HepG2 (cell line): Measurements from ENCODE around the gene EXOSC6. TPM values are rescaled to one million over a fixed set of nuclear protein-coding genes. Genes with fewer than 3 reads are reported as not detected.
"Not testable (repeated sequence)": the region's sequence is repeated elsewhere in the genome, so short reads cannot be mapped to it uniquely, and the experiment has no call there.

ENCODE experiments used
- ATAC-seq: fragments of 200-7000 bp; cut with Tn5 transposase; 3 replicates; pipeline ENCODE4 v1.9.1; 2020; ENCODE audit warnings: mild to moderate bottlenecking, moderate library complexity
- BruUV-seq: library from RNA; stranded (reverse); fragments of 400-500 nt; replicated peaks from 2 replicates; lab custom pipeline; 2021; lab: Mats Ljungman, UMichigan
- CTCF ChIA-PET: fragments of 300-600 bp; formaldehyde crosslinking; extraction: SDS; loops from one replicate; lab custom pipeline; 2021; ENCODE audit warnings: low total read pairs, inconsistent platforms, low intra/inter-chr PET ratio; lab: Yijun Ruan, JAX
- POLR2A ChIA-PET: fragments of 350-600 bp; sonication (Branson Sonifier 250); formaldehyde crosslinking; loops from one replicate; lab custom pipeline; 2020; ENCODE audit warnings: antibody characterized with exemption, inconsistent platforms; lab: Yijun Ruan, JAX
- DNase-seq: peaks from one replicate; pipeline ENCODE4 v3.0.0-alpha.2; 2015; ENCODE audit warnings: low spot score
- FAIRE-seq: peaks from 3 replicates; lab custom pipeline; 2011; peaks lifted over from hg19 to GRCh38; lab: Jason Lieb, UNC
- H2AFZ ChIP-seq: one replicate; pipeline ENCODE4 v1.6.1; 2011; ENCODE audit warnings: low read length, inconsistent platforms
- H3K27ac ChIP-seq: fragments of 300-600 bp; 3 replicates; pipeline ENCODE4 v1.8.0; 2011; ENCODE audit warnings: mixed run types, mild to moderate bottlenecking, mixed read lengths, low read length, inconsistent platforms; ENCODE audit not compliant: insufficient read depth; ENCODE audit errors: extremely low read length
- H3K27me3 ChIP-seq, 2 experiments: fragments of 200-600 bp in 1 of 2; 2 replicates in 1 of 2; 3 replicates in 1 of 2; pipeline versions ENCODE4 v1.6.0 to v1.8.0; 2011; ENCODE audit warnings: low read length in 2 of 2, mild to moderate bottlenecking in 2 of 2, moderate library complexity in 2 of 2, inconsistent platforms in 1 of 2; ENCODE audit not compliant: insufficient read depth in 2 of 2, control insufficient read depth in 1 of 2
- H3K36me3 ChIP-seq, 2 experiments: fragments of 200-600 bp in 1 of 2; replicated peaks in 1 of 2; 2 replicates in 1 of 2; 3 replicates in 1 of 2; pipeline versions ENCODE4 v1.5.1 to v1.8.0; 2011; ENCODE audit warnings: low read length in 2 of 2, inconsistent platforms in 1 of 2; ENCODE audit not compliant: insufficient read depth in 2 of 2, control insufficient read depth in 1 of 2
- H3K4me1 ChIP-seq: 2 replicates; pipeline ENCODE4 v1.5.1; 2012; ENCODE audit warnings: low read length, inconsistent platforms; ENCODE audit not compliant: insufficient read depth
- H3K4me2 ChIP-seq: 2 replicates; pipeline ENCODE4 v1.6.0; 2011; ENCODE audit warnings: low read depth, low read length, inconsistent platforms
- H3K4me3 ChIP-seq, 3 experiments: fragments of 200-600 bp in 1 of 3; sonication (generic), shearing (Covaris generic) in 1 of 3; replicated peaks in 1 of 3; 2 replicates each; pipeline ENCODE4 v1.5.1; 2011 to 2016; ENCODE audit warnings: low read length in 3 of 3, inconsistent platforms in 2 of 3, low read depth in 2 of 3, mild to moderate bottlenecking in 2 of 3, control low read depth in 1 of 3, mixed read lengths in 1 of 3; ENCODE audit not compliant: insufficient read depth in 1 of 3
- H3K79me2 ChIP-seq: one replicate; pipeline ENCODE4 v1.6.1; 2011; ENCODE audit warnings: low read length, inconsistent platforms; ENCODE audit not compliant: insufficient read depth
- H3K9ac ChIP-seq: 2 replicates; pipeline ENCODE4 v1.6.0; 2011; ENCODE audit warnings: mild to moderate bottlenecking, low read depth, low read length, inconsistent platforms; ENCODE audit not compliant: insufficient read depth
- H3K9me3 ChIP-seq: 2 replicates; pipeline ENCODE4 v1.5.1; 2012; ENCODE audit warnings: mild to moderate bottlenecking, low read length
- H4K20me1 ChIP-seq: 2 replicates; pipeline ENCODE4 v1.6.0; 2011; ENCODE audit warnings: inconsistent platforms, mild to moderate bottlenecking, low read length, moderate library complexity; ENCODE audit not compliant: insufficient read depth
- HNRNPK ChIP-seq: fragments of 200-400 bp; formaldehyde crosslinking; IDR thresholded peaks from 2 replicates; pipeline ENCODE4 v1.6.1; 2018; ENCODE audit warnings: low read length, low read depth, moderate library complexity, mild to moderate bottlenecking; ENCODE audit not compliant: poor library complexity, severe bottlenecking
- WGBS: methylation state at CpG from one replicate; pipeline ENCODE4 v1.1.6; 2017; ENCODE audit warnings: low lambda C conversion rate; 5-methylcytosine and 5-hydroxymethylcytosine counted together
- in situ Hi-C: cut with HindIII; loops from 2 replicates; pipeline ENCODE4 v1.10.0; 2017; ENCODE audit warnings: low pct_unique_long_range_greater_than_20kb; ENCODE audit not compliant: extremely low pct_ligation_motif_present
- intact Hi-C: fragments of 100-400 bp; cut with micrococcal nuclease; formaldehyde crosslinking; loops from one replicate; pipeline ENCODE4 v1.10.0; 2022; ENCODE audit not compliant: unreplicated experiment
- polyA plus RNA-seq, 8 experiments: library from polyadenylated mRNA; depleted of rRNA in 3 of 8; stranded (reverse) in 7 of 8; unstranded in 1 of 8; fragments of >200 nt; fragmentation: Illumina TruSeq in 4 of 8; extraction: Trizol in 4 of 8; gene quantifications; 2 replicates each; pipeline versions ENCODE4 v1.2.1 to v1.2.3, GENCODE V29; 2011 to 2016; ENCODE audit warnings: low read depth in 4 of 8, missing spikeins in 1 of 8, mixed read lengths in 1 of 8; ENCODE audit not compliant: insufficient read depth in 1 of 8
- total RNA-seq, 5 experiments: library from RNA; depleted of rRNA; stranded (reverse); fragments of >200 nt; fragmentation: Illumina TruSeq; extraction: Trizol; gene quantifications; 2 replicates each; pipeline ENCODE4 v1.2.3, GENCODE V29; 2016; ENCODE audit warnings: low read depth in 1 of 5
- TF ChIP-seq, protein P1 (sequence below): sonication (generic); formaldehyde crosslinking; IDR thresholded peaks from 2 replicates; pipeline ENCODE4 v1.4.0; 2020; ENCODE audit warnings: missing genetic modification reagents

The EXOSC6 gene
- total and polyA plus RNA-seq, 2 of the 13 experiments (the other 11 are each of a cell fraction or from before 2014, with no cell fraction given) = 13.1 to 39.9 TPM

- H2AFZ ChIP-seq, H3K9ac ChIP-seq, H3K27me3 ChIP-seq, H3K36me3 ChIP-seq, intact Hi-C loops, H3K79me2 ChIP-seq, ATAC-seq, POLR2A ChIA-PET, H4K20me1 ChIP-seq, H3K27ac ChIP-seq, BruUV-seq, CTCF ChIA-PET, H3K9me3 ChIP-seq, H3K4me3 ChIP-seq, FAIRE-seq, H3K4me2 ChIP-seq, in situ Hi-C loops, DNase-seq: not testable (repeated sequence)
- TF ChIP-seq, protein P1, sequence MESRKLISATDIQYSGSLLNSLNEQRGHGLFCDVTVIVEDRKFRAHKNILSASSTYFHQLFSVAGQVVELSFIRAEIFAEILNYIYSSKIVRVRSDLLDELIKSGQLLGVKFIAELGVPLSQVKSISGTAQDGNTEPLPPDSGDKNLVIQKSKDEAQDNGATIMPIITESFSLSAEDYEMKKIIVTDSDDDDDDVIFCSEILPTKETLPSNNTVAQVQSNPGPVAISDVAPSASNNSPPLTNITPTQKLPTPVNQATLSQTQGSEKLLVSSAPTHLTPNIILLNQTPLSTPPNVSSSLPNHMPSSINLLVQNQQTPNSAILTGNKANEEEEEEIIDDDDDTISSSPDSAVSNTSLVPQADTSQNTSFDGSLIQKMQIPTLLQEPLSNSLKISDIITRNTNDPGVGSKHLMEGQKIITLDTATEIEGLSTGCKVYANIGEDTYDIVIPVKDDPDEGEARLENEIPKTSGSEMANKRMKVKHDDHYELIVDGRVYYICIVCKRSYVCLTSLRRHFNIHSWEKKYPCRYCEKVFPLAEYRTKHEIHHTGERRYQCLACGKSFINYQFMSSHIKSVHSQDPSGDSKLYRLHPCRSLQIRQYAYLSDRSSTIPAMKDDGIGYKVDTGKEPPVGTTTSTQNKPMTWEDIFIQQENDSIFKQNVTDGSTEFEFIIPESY (CRISPR knock-in tag) = peak; percentile 55
- WGBS = 97% methylated on average over 5 of the region's 29 CpGs
- peaks cover 23% of the 10 kb centered on the region for H3K4me1 ChIP-seq
Measured at GRCh38 chr16:70204010-70204409, 47.7 kb downstream of the EXOSC6 start.

DNA sequence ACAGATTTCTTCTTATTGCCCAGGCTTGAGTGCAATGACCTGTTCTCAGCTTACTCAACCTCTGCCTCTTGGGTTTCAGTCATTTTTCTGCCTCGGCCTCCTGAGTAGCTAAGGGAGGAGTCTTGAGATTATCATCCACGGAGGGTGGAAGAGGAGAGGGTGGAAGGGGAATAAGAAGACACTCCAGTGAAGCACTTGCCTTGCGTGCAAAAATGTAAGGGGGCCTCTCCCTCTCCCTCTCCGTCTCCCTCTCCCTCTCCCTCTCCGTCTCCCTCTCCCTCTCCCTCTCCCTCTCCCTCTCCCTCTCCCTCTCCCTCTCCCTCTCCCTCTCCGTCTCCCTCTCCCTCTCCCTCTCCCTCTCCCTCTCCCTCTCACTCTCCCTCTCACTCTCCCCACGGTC, 48.2 kb downstream of the EXOSC6 start:
- CTCF ChIA-PET, DNase-seq: not testable (repeated sequence)
- WGBS = 85% methylated on average over 4 of the region's 7 CpGs

More for the DNA sequence above, 48.2 kb downstream of the EXOSC6 start:
- H3K4me3 ChIP-seq, H3K27ac ChIP-seq, FAIRE-seq, H3K9ac ChIP-seq, H3K9me3 ChIP-seq, H3K79me2 ChIP-seq, ATAC-seq, POLR2A ChIA-PET, H2AFZ ChIP-seq, BruUV-seq, H3K36me3 ChIP-seq, H3K4me2 ChIP-seq, in situ Hi-C loops, intact Hi-C loops, H3K27me3 ChIP-seq, H4K20me1 ChIP-seq: not testable (repeated sequence)
- TF ChIP-seq HNRNPK = peak; percentile 90
- peaks cover 28% of the 10 kb centered on the region for H3K4me1 ChIP-seq
